MM.1S (cell line): ENCODE data around the gene ANTKMT.

Experiments used
- EZH2 ChIP-seq: fragments of 300-600 bp; sonication (generic); optimal IDR thresholded peaks from 2 replicates; pipeline ENCODE3; 2017; ENCODE audit warnings: low read depth, mild to moderate bottlenecking, antibody characterized with exemption, low read length, mixed read lengths
- EZH2phosphoT487 ChIP-seq: fragments of 300-600 bp; sonication (generic); IDR thresholded peaks from 2 replicates; pipeline ENCODE4 v1.6.1; 2018; ENCODE audit warnings: antibody characterized with exemption, low read length
- TF ChIP-seq, protein P1 (sequence below): fragments of 300-600 bp; sonication (generic); IDR thresholded peaks from 2 replicates; pipeline ENCODE4 v1.5.1; 2016; ENCODE audit warnings: antibody characterized with exemption, low read length, mixed read lengths

DNA sequence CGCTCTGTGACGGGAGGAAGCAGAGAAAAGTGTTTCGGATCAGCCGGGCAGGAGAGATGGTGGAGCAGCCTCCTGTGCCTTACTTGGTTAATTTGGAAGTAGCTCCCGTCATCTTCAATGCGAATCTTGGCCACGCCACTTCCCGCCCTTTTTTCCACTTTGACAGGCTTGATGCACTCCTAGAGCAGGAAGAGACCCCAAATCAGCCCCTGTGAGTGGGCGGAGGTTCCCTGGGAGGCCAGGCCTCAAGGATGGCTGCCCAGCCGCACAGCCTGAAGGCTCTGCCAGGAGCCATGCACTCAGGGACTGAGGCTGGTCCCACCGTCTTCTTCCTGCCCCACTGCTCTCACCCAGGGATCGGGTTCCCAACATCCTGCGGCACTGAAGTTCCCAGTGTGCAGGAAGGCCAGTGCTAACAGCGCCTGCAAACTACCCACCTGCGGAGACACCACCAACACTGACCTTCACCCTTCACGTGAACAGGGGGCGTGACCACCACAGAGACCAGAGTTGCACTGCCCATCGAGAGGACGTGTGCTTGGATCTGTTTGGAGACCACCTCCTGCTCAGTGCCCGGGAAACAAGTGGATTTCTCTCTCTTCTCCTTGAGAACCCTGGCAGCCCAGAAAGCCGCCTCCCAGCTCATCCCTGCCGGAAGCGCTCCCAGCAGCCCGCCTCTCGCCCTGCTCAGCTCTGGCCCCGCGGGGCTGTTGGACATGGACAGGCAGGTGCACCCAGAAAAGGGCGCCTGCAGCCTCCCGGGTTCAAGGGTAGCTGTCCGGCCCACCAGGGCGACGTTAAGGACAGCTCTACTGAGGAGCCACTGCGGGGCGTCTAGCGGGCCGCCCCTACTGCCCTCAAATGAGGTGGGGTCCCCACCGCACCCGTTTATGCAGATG, 18.9 kb downstream of the ANTKMT start:
- TF ChIP-seq EZH2phosphoT487 = no peak
- TF ChIP-seq, protein P1, sequence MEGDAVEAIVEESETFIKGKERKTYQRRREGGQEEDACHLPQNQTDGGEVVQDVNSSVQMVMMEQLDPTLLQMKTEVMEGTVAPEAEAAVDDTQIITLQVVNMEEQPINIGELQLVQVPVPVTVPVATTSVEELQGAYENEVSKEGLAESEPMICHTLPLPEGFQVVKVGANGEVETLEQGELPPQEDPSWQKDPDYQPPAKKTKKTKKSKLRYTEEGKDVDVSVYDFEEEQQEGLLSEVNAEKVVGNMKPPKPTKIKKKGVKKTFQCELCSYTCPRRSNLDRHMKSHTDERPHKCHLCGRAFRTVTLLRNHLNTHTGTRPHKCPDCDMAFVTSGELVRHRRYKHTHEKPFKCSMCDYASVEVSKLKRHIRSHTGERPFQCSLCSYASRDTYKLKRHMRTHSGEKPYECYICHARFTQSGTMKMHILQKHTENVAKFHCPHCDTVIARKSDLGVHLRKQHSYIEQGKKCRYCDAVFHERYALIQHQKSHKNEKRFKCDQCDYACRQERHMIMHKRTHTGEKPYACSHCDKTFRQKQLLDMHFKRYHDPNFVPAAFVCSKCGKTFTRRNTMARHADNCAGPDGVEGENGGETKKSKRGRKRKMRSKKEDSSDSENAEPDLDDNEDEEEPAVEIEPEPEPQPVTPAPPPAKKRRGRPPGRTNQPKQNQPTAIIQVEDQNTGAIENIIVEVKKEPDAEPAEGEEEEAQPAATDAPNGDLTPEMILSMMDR = no peak
- TF ChIP-seq EZH2 = no peak
